ENCODE data around the gene TJP3.
A peak's percentile ranks its signal among the peaks of the same experiment; 100 is the strongest.
"Not testable (repeated sequence)": the region's sequence is repeated elsewhere in the genome, so short reads cannot be mapped to it uniquely, and the experiment has no call there.

The TJP3 gene

GRCh38 chr19:3708207-3708931, at the start of gene TJP3:
Gene TJP3 (plus strand): TSS chr19:3708384. CDS start chr19:3728433, 20,049 bp downstream.
- no peak for DNase-seq

GRCh38 chr19:3658870-3659745, 49.1 kb upstream of the TJP3 start:
- DNase-seq: no peak

GRCh38 chr19:3659746-3660112, 48.5 kb upstream of the TJP3 start:
- no peak for DNase-seq

GRCh38 chr19:3660493-3661219, 47.5 kb upstream of the TJP3 start:
- no peak for DNase-seq

GRCh38 chr19:3661284-3662238, 46.6 kb upstream of the TJP3 start:
- no peak for DNase-seq

- DNase-seq: no peak
These were observed 44.3 kb upstream of the TJP3 start for GRCh38 chr19:3663838-3664237.

GRCh38 chr19:3664879-3665642, 43.1 kb upstream of the TJP3 start:
- no peak for DNase-seq

- peak; percentile 47 to 69 (median 59) for DNase-seq
These were observed 42.3 kb upstream of the TJP3 start for GRCh38 chr19:3665681-3666544.

- not testable (repeated sequence) for DNase-seq
These were observed 41.7 kb upstream of the TJP3 start for GRCh38 chr19:3666545-3666856.

GRCh38 chr19:3667037-3667638, 41.0 kb upstream of the TJP3 start:
- DNase-seq: no peak

GRCh38 chr19:3667766-3668165, 40.4 kb upstream of the TJP3 start:
- no peak for DNase-seq

GRCh38 chr19:3668331-3669081, 39.7 kb upstream of the TJP3 start:
- no peak for DNase-seq

GRCh38 chr19:3669082-3669946, 38.9 kb upstream of the TJP3 start:
- no peak for DNase-seq

- peak; percentile 61 to 66 (median 63) for DNase-seq
These were observed 38.0 kb upstream of the TJP3 start for GRCh38 chr19:3669947-3670795.

- peak; percentile 85 to 92 (median 91) for DNase-seq
These were observed 37.1 kb upstream of the TJP3 start for GRCh38 chr19:3670796-3671679.

All from suppressor macrophage treated with lipopolysaccharide for 1 hour (primary cell).